Stimulated activated CD8-positive, alpha-beta memory T cell treated with anti-CD3 and anti-CD28 coated beads, Interleukin-12 subunit alpha, Interleukin-12 subunit beta, amount 100 ng/mL, for 24 hours (primary cell): ENCODE results near the gene CCDC149.

Experiments
- DNase-seq: peaks from one replicate; pipeline ENCODE4 v3.0.0-alpha.2; 2020; ENCODE audit errors: extremely low read depth

Gene CCDC149

GRCh38 chr4:24802648-24803047 lies 110.2 kb downstream of the CCDC149 start:
- no peak for DNase-seq

DNA sequence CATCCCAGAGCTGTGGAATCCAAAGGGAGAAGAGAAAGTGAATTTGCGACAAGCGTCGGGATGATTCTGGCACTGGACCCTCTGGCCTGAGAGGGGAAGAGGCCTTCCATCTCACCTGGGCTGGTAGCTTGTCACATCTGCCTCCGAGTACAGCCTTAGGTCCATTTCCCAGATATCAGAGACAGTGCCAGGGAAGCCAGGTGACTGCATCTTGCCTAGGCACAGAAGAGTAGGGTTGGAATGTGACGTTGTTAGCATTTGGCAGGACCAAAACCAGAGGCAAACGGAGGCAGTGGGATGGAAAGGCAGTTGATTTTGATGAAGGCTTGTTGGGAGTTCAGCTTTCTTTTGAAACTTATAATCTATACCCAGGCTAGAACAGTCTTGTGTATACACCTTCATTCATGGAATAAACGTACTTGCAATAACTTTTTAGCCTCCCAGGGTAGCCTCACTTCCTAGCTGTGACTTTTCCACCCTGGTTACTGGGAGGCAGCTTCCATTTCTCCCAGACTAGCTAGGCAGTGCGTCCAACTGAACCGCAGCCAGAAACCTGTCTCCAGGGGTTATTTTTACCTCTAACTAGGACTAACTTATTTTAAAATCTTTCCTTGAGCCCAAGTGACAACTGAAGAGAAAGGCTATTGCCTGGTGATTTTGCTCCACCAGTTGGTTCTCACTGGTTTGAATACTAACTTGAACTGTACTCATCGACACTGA lies 111.5 kb downstream of the CCDC149 start:
- no peak for DNase-seq

DNA sequence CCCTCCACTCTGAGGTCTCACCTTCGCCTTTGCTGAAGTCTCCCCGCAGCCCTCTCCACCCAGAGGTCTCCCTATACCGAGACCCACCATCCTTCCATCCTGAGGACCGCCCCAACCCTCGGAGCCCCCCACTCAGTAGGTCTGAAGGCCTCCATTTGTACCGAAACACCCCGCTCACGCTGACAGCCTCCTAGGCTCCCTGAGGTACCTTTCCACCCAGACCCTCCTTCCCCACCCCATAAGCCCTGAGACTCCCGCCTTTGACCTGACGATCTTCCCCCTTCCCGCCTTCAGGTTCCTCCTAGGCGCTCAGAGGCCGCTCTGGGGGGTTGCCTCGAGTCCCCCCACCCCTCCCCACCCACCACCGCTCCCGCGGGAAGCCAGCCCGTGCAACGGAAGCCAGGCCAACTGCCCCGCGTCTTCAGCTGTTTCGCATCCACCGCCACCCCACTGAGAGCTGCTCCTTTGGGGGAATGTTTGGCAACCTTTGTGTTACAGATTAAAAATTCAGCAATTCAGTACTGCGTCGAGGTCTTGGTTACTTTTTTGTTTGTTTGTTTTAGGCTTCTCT lies 112.4 kb downstream of the CCDC149 start:
- DNase-seq, result no peak

- DNase-seq, result no peak
These were observed 113.1 kb downstream of the CCDC149 start for GRCh38 chr4:24799544-24800324.

GRCh38 chr4:24799196-24799543 lies 113.7 kb downstream of the CCDC149 start:
- DNase-seq, result no peak

DNA sequence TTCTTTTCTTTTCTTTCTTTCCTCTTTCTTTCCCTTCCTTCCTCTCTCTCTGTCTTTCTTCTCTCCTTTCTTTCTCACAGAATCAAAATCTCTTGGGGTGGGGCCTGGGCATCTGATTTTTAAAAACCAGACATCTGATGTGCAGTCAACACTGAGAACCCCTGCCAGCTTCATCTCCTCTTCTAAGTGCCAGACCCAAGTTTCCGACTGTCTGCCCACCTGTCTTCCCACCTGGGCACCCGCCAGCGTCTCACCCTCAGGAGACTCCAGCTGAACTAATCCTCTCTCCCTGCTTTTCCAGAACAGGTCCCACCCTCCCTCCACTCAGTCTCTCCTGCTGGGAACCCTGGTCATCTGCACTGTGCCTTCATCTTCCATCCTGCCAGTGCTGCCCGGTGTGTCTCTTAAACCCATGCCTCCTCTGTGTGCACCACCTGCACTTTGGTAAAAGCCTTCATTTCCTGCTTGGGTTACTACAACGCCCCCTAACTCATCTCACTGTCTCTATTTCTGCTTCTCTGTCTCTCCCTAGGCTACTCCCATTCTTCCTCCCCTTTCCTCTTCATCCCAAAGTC lies 114.7 kb downstream of the CCDC149 start:
- DNase-seq, result no peak

DNA sequence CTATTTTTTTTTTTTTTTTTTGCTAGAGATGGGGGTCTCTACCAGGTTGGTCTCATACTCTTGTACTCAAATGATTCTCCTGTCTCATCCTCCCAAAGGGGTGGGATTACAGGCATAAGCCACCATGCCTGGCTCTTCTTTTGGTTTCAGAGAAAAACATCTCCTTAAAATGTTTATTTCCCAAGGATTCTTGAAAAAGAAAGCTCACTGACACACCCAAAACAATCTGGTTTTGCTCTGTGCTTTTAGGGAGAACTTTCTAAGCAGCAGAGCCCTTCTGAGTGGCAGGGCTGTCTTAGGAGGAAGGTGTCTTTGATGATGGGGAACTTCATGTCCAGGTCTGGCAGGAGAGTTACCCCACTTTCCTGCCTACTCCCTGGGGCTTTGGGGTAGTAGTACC lies 116.2 kb downstream of the CCDC149 start:
- no peak for DNase-seq

GRCh38 chr4:24795666-24796381 lies 117.0 kb downstream of the CCDC149 start:
- DNase-seq, result no peak

GRCh38 chr4:24794916-24795665 lies 117.8 kb downstream of the CCDC149 start, which contains the start of gene SOD3:
Gene SOD3, plus strand, starts transcription at chr4:24795573. Its CDS starts 3,949 bp downstream, at chr4:24799522.
- no peak for DNase-seq

- no peak for DNase-seq
These were observed 118.4 kb downstream of the CCDC149 start for GRCh38 chr4:24794480-24794879.

DNA sequence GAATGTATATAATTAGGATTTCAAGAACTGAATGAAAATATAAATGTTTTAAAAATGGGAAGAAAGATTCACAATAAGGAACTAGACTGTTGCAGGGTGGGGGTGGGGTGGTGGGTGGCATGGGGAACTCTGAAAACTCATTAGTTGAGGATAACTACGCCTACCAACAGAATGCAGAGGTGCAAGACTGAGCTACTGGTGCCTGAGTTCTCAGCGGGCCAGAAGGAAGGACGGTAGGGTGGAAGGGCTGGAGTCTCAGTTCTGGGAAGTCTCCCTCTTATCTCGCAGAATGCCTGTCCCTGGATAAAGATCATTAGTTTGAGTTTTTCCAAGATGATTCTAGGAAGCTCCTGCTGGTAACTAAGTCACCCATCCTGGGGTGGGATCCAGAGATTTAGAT lies 118.8 kb downstream of the CCDC149 start:
- DNase-seq, result no peak

DNA sequence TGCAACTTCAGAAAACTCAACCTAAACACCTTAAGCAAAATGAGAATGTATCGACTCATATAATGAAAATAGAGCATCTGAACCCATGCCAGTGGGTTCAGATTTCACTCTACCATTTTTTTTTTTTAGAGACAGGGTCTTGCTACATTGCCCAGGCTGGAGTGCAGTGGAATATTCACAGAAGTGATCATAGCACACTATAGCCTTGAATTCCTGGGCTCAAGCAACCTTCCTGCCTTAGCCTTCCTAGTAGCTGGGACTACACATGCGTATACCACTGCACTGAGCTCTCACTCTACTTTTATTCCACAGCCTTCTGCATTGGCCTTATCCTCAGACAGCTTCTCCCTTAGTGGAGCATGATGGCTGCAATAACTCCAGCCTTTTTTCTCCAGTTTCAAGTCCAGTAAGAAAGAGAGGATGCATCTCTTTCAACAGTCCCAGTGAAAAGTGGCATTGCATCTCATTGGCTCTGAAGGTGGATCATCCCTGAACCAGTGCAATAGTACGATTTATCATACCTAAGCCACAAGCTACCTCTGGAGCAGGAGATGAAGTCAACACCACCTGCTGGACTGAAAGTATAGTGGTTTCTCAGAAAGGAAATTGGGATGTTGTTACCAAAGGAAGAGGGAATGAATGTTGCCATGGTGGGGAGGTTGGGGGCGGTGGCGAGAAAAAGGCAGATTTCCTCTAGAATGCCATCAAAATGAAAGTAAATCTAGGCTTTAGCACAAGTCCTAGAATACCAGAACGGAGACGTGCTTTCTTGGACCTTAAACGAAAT lies 119.4 kb downstream of the CCDC149 start:
- DNase-seq, result no peak

GRCh38 chr4:24792552-24792951 lies 120.3 kb downstream of the CCDC149 start:
- no peak for DNase-seq

- no peak for DNase-seq
These were observed 121.8 kb downstream of the CCDC149 start for GRCh38 chr4:24791043-24791442.

GRCh38 chr4:24783506-24783905 lies 129.3 kb downstream of the CCDC149 start:
- no peak for DNase-seq

DNA sequence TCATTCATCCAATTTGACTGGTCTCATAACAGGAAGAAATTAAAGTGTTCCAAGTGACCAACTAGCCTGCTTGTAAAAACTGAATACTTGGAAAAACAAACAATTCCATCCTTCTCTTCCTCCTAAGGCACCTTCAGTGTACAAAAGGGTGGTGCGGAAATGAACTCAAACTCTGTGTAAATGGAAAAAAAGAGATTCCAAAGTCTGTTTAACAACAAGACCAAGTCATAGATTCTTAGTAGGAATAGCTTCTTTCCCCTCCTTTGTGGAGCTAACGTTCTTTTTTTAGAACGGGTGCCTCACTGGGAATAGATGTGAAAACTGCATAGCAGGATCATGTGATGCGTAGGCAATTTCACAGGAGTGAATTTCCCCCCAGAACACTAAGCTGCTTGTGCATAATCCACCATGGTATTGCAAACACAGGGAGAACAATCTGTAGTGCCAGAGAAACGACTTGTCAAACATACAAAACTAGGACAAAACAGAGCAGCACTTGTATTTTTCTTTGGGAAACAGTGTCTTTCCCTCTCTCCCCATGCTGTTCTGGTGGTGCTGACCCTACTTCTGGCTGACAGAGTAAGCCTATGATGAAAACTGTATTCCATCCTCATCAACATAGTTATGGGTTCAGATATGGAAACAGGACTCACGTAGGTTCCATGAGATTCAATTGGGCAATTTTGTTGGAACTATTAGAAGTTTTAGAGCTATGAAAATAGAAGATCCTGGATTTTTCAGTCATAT lies 130.7 kb downstream of the CCDC149 start:
- no peak for DNase-seq

DNA sequence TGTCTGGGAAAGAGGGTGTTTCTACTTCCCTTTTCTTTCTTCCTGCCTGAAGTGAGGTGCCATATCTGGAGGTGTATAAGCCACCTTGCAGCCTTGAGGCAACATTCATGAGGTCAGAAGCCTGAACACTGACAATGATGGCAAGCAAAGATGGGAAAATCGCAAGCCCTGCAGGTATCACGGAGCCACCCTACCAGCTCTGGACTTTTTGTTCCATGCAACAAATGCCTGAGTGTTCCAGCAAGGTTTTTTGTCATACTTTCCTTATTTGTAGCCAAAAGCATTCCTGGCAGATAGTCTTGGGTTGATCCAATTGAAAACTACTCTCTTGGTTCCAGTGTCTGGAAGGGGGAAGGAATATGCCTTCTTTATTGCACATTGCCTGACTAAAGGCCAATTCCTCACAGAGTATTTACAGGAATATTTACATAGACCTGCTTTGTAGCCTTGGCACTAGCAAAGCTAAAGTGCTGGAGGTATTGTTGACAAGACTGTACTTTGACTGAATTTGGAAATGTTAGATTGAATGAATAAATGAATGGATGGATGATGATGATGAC lies 131.8 kb downstream of the CCDC149 start:
- DNase-seq, result no peak

- no peak for DNase-seq
These were observed 134.2 kb downstream of the CCDC149 start for GRCh38 chr4:24778464-24779225.
